Activated CD4-positive, alpha-beta memory T cell treated with anti-CD3 and anti-CD28 coated beads for 36 hours (primary cell): ENCODE results near the gene CAPN2. TPM values are rescaled to one million over a fixed set of nuclear protein-coding genes. Genes with fewer than 3 reads are reported as not detected.

Source experiments
- total RNA-seq, 2 experiments: library from RNA; stranded (reverse); gene quantifications; one replicate each; pipeline ENCODE4 v1.2.3, GENCODE V29; 2021

The CAPN2 gene
- total RNA-seq, 2 experiments from 2014 or later: 61.2 to 64.5 TPM

Other genes with a start within 250 kb of the CAPN2 start
- not detected for gene CAPN8, start 46.8 kb upstream of the CAPN2 start, total RNA-seq
- gene TP53BP2, start 133.4 kb downstream of the CAPN2 start, total RNA-seq: 10 to 100 TPM; 56.0 to 58.7 TPM